Activated naive CD4-positive, alpha-beta T cell treated with anti-CD3 and anti-CD28 coated beads, Interleukin-2, amount 50 U/mL, for 16 hours (primary cell): Measurements from ENCODE around the gene PYY.
A peak's percentile ranks its signal among the peaks of the same experiment; 100 is the strongest.

Source experiments
- DNase-seq: peaks from one replicate; pipeline ENCODE4 v3.0.0-alpha.2; 2020

PYY gene

GRCh38 chr17:43912635-43913304 is 41.0 kb downstream of the PYY start:
- no peak for DNase-seq

DNA sequence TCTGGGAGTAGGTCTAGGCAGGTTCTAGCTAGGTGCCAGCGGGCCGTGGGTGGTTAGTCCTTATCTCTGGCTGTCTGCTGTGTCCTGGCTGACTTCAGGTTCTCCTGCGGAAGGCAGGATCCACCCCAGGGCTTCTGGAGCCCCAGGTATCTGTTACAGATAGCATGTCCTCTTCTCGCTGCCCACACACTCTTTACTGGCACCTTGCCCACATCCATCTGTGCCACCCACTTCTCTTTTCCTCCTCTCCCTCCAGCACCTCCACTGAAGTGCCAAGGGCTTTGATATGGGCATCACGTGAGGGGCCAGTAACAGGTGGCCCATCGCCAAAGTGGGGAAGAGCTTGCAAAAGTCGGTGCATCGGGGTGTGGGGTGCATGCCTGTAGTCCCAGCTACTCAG is 41.8 kb downstream of the PYY start:
- DNase-seq, result no peak

- DNase-seq, result no peak
Observed at GRCh38 chr17:43909537-43910231, 44.1 kb downstream of the PYY start.

DNA sequence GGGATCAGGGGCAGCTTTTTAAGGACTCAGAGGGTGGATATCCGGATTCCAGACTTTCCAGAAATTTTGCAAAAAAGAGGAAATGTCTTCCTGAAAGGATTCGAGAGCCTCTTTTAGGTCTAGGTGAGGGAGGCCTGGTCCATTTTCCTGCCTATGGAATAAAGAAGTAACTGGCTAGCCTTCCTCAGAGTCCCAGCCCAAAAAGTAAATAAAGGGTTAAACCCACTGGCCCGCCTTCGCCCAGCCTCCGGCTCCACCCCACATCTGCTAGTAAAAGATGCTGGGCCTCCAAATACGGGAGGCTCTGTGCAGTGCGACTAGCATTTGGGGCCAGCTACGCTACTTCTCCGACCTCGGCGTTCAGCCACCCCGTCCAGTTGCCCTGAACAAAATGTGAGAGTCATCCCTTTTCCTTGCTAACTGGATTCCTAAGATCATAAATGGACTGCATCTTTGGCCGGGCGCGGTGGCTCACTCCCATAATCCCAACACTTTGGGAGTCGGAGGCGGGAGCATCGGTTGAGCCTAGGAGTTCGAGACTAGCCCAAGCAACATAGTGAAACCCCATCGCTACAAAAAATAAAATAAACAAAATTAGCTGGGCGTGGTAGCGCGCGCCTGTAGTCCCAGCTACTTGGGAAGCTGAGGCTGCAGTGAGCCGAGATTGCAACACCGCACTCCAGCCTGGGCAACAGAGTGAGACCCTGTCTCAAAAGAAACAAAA is 45.6 kb downstream of the PYY start:
- DNase-seq, result peak; percentile 75

DNA sequence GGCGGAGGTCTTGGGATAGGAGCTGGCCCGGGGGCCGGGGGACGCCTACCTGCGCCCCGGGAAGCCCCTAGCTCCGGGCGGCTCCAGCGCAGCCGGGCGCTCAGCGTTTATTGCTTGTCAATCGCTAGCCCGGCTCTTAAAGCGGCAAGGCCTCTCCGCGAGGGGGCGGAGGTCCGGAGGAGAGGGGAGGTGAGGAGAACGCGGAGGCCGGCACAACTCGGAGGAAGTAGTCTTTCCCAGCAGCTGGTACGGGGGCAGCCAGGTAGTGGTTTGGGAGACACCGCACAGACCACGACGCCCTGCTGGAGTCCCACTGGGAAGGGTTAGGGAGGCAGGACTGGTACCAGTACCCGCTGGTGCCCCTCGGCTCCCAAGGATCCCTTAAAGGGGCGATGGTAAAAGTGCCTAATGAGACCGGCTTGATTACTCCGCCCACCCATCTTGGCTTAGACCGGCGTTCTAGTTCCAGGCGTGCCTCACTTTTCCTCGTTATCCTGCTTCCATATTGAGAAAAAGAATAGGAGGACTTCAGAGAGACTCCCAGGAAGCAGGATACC is 46.2 kb downstream of the PYY start, which contains the start of gene MPP2:
Gene MPP2 (minus strand): TSS at position 112 of the 557 bp plus-strand sequence. CDS start 3,076 bp downstream, outside the sequence.
- DNase-seq, result peak; percentile 65

DNA sequence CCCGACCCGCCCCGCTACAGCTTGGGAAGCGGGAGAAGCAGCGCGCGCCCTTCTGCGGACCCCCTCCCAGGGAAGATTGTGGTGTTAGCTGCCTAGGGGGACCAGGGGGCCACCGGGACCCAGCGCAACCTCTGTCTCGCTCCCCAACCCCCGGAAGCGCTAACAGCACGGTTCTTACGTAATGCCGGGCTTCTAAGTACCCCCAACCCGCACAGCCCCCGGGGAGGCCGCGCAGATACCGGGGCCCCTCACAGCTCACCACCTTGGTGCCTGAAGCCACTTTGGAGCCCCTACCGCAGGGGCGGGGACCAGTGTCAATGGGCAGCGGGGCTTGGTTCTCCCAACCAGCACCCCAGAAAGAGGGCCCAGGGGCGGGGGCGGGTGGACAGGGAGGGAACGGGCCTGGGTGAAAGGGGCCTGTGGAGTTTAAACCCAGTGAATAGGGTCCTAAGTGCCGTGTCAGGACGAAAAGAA is 46.8 kb downstream of the PYY start:
- DNase-seq, result peak; percentile 33

GRCh38 chr17:43905985-43906852 is 47.5 kb downstream of the PYY start:
- DNase-seq, result peak; percentile 51

- DNase-seq, result no peak
Observed at GRCh38 chr17:43905400-43905984, 48.2 kb downstream of the PYY start.
